ENCODE measurements around the gene CPA2.

GRCh38 chr7:130290745-130291144 lies 24.1 kb downstream of the CPA2 start:
- TF ChIP-seq EZH2 (IDR thresholded peaks at IDR 0.05) (no peak), CTCF (IDR thresholded peaks at IDR 0.05) (no peak), EZH2phosphoT487 (IDR thresholded peaks at IDR 0.05) (no peak)
